Bone marrow (tissue), 2 donors: Measurements from ENCODE around the gene DNAH5.

Experiments
- DNase-seq, 2 donors: peaks; one replicate each; lab custom pipeline; 2025; lab: John Stamatoyannopoulos, UW

Gene DNAH5

GRCh38 chr5:13934921-13935320 lies 9.6 kb downstream of the DNAH5 start:
- DNase-seq: no peak

- DNase-seq: no peak
These were observed 10.4 kb downstream of the DNAH5 start for GRCh38 chr5:13934125-13934524.

GRCh38 chr5:13932561-13932960 lies 11.9 kb downstream of the DNAH5 start:
- DNase-seq: no peak

GRCh38 chr5:13932011-13932410 lies 12.5 kb downstream of the DNAH5 start:
- DNase-seq: no peak

- no peak for DNase-seq
These were observed 13.8 kb downstream of the DNAH5 start for GRCh38 chr5:13930541-13931171.

GRCh38 chr5:13926731-13927130 lies 17.8 kb downstream of the DNAH5 start:
- no peak for DNase-seq

GRCh38 chr5:13921578-13921977 lies 22.9 kb downstream of the DNAH5 start:
- no peak for DNase-seq

- no peak for DNase-seq
These were observed 24.7 kb downstream of the DNAH5 start for GRCh38 chr5:13919786-13920185.

GRCh38 chr5:13919087-13919486 lies 25.4 kb downstream of the DNAH5 start:
- no peak for DNase-seq

- no peak for DNase-seq
These were observed 27.4 kb downstream of the DNAH5 start for GRCh38 chr5:13917061-13917460.

- no peak for DNase-seq
These were observed 30.5 kb downstream of the DNAH5 start for GRCh38 chr5:13913962-13914361.

- DNase-seq: no peak
These were observed 33.7 kb downstream of the DNAH5 start for GRCh38 chr5:13910637-13911288.

GRCh38 chr5:13910201-13910600 lies 34.3 kb downstream of the DNAH5 start:
- no peak for DNase-seq

GRCh38 chr5:13909271-13909670 lies 35.2 kb downstream of the DNAH5 start:
- DNase-seq: no peak

- DNase-seq: no peak
These were observed 45.9 kb downstream of the DNAH5 start for GRCh38 chr5:13898569-13898968.

- no peak for DNase-seq
These were observed 66.1 kb downstream of the DNAH5 start for GRCh38 chr5:13878357-13878756.

GRCh38 chr5:13866792-13867191 lies 77.7 kb downstream of the DNAH5 start:
- no peak for DNase-seq

GRCh38 chr5:13865312-13865711 lies 79.2 kb downstream of the DNAH5 start:
- no peak for DNase-seq

- DNase-seq: no peak
These were observed 84.3 kb downstream of the DNAH5 start for GRCh38 chr5:13860146-13860545.

GRCh38 chr5:13859270-13860065 lies 85.0 kb downstream of the DNAH5 start:
- no peak for DNase-seq

- DNase-seq: no peak
These were observed 101.2 kb downstream of the DNAH5 start for GRCh38 chr5:13843175-13843846.

- DNase-seq: no peak
These were observed 111.0 kb downstream of the DNAH5 start for GRCh38 chr5:13833440-13833839.

GRCh38 chr5:13831351-13831750 lies 113.1 kb downstream of the DNAH5 start:
- DNase-seq: no peak
